NCI-H2029 (cell line): ENCODE data around the gene IL6R.

Experiments
- DNase-seq: peaks from one replicate; lab custom pipeline; 2025; lab: John Stamatoyannopoulos, UW

The IL6R gene

GRCh38 chr1:154517661-154518060 lies 112.5 kb downstream of the IL6R start:
- DNase-seq = no peak
